A549 (cell line): ENCODE results near the gene EFEMP2. TPM values are rescaled to one million over a fixed set of nuclear protein-coding genes. Genes with fewer than 3 reads are reported as not detected.

Source experiments
- ATAC-seq, 2 experiments: fragments of 200-7000 bp in 1 of 2; fragments of >200 bp in 1 of 2; cut with Nextera tagmentation in 1 of 2; cut with Tn5 transposase in 1 of 2; 3 replicates each; pipeline versions ENCODE4 v1.8.0 to v1.9.1; 2018 to 2020; ENCODE audit warnings: mild to moderate bottlenecking in 1 of 2, moderate library complexity in 1 of 2
- CTCF ChIA-PET: fragments of 300-600 bp; sonication (Branson Sonifier 250); formaldehyde crosslinking; extraction: SDS; loops from one replicate; lab custom pipeline; 2021; ENCODE audit warnings: antibody characterized with exemption, inconsistent platforms; lab: Yijun Ruan, JAX
- POLR2A ChIA-PET: fragments of 350-600 bp; formaldehyde crosslinking; extraction: SDS; loops from one replicate; lab custom pipeline; 2021; ENCODE audit warnings: antibody characterized with exemption, inconsistent platforms; lab: Yijun Ruan, JAX
- DNase-seq, 2 experiments: peaks; one replicate each; pipeline versions ENCODE4 v3.0.0 to v3.0.0-alpha.2; 2011 to 2016; ENCODE audit warnings: low read depth in 1 of 2, low spot score in 1 of 2
- FAIRE-seq: peaks from 2 replicates; lab custom pipeline; 2011; peaks lifted over from hg19 to GRCh38; lab: Jason Lieb, UNC
- H3K27ac ChIP-seq, 2 experiments: fragments of >200 bp; sonication (Bioruptor Twin); formaldehyde crosslinking; 3 replicates each; pipeline ENCODE4 v1.5.1; 2016 to 2017
- H3K4me1 ChIP-seq: fragments of >200 bp; sonication (Bioruptor Twin); formaldehyde crosslinking; 3 replicates; pipeline ENCODE4 v1.6.1; 2016
- H3K4me2 ChIP-seq: fragments of >200 bp; sonication (Bioruptor Twin); formaldehyde crosslinking; 3 replicates; pipeline ENCODE4 v1.6.1; 2016
- H3K4me3 ChIP-seq: fragments of >200 bp; sonication (Bioruptor Twin); formaldehyde crosslinking; 3 replicates; pipeline ENCODE4 v1.5.1; 2016
- H3K9me3 ChIP-seq: fragments of >200 bp; sonication (Bioruptor Twin); formaldehyde crosslinking; 3 replicates; pipeline ENCODE4 v1.6.1; 2016
- BHLHE40 ChIP-seq: IDR thresholded peaks from 2 replicates; pipeline ENCODE4 v1.6.1; 2012; ENCODE audit warnings: low read depth, low read length, inconsistent platforms
- CBX8 ChIP-seq: fragments of 200-600 bp; sonication (generic); IDR thresholded peaks from 2 replicates; pipeline ENCODE4 v1.6.1; 2016
- CHD4 ChIP-seq: fragments of 200-600 bp; sonication (generic); IDR thresholded peaks from 2 replicates; pipeline ENCODE4 v1.6.1; 2016; ENCODE audit warnings: antibody characterized with exemption, mild to moderate bottlenecking, borderline replicate concordance
- FOSB ChIP-seq: fragments of 250-450 bp; sonication (Bioruptor Pico); IDR thresholded peaks from 2 replicates; pipeline ENCODE4 v1.5.0; 2020; ENCODE audit warnings: mild to moderate bottlenecking, moderate library complexity
- FOSL2 ChIP-seq, 2 experiments: fragments of 450-650 bp in 1 of 2; fragments of >200 bp in 1 of 2; sonication (Bioruptor Twin) in 1 of 2; formaldehyde crosslinking; IDR thresholded peaks; 2 replicates each; pipeline versions ENCODE4 v1.5.0 to v1.6.1; 2016 to 2020; ENCODE audit warnings: mild to moderate bottlenecking in 1 of 2, moderate library complexity in 1 of 2
- FOXS1 ChIP-seq: fragments of 250-450 bp; sonication (Bioruptor Pico); IDR thresholded peaks from 2 replicates; pipeline ENCODE4 v1.5.0; 2020; ENCODE audit warnings: mild to moderate bottlenecking, moderate library complexity
- HDAC2 ChIP-seq: fragments of 200-600 bp; sonication (generic); IDR thresholded peaks from 2 replicates; pipeline ENCODE4 v1.6.1; 2016
- HOXB13 ChIP-seq: fragments of 250-450 bp; sonication (Bioruptor Pico); IDR thresholded peaks from 2 replicates; pipeline ENCODE4 v1.5.0; 2020; ENCODE audit warnings: low read depth, mild to moderate bottlenecking, moderate library complexity
- HOXB5 ChIP-seq: fragments of 250-450 bp; sonication (Bioruptor Pico); IDR thresholded peaks from 2 replicates; pipeline ENCODE4 v1.5.0; 2020; ENCODE audit warnings: mild to moderate bottlenecking, moderate library complexity
- JUNB ChIP-seq: fragments of >200 bp; sonication (Bioruptor Twin); formaldehyde crosslinking; IDR thresholded peaks from 2 replicates; pipeline ENCODE4 v1.6.1; 2016
- MAX ChIP-seq: IDR thresholded peaks from 2 replicates; pipeline ENCODE4 v1.6.1; 2012
- MAZ ChIP-seq: fragments of 150-350 bp; IDR thresholded peaks from 2 replicates; pipeline ENCODE4 v1.6.1; 2014; ENCODE audit warnings: antibody characterized with exemption, low read depth, low read length, borderline replicate concordance
- MYC ChIP-seq: IDR thresholded peaks from 2 replicates; pipeline ENCODE4 v1.6.1; 2012; ENCODE audit warnings: mild to moderate bottlenecking, inconsistent platforms, low read length, improper control_type of control experiment, borderline replicate concordance
- NR3C1 ChIP-seq: fragments of >200 bp; sonication (Bioruptor Twin); formaldehyde crosslinking; IDR thresholded peaks from 3 replicates; pipeline ENCODE4 v1.6.1; 2017
- POLR2AphosphoS2 ChIP-seq: conservative IDR thresholded peaks from 2 replicates; pipeline ENCODE4 v1.6.1; 2012; ENCODE audit warnings: low read length, improper control_type of control experiment, inconsistent platforms
- RCOR1 ChIP-seq: fragments of 150-350 bp; IDR thresholded peaks from 2 replicates; pipeline ENCODE4 v1.6.1; 2014; ENCODE audit warnings: antibody characterized with exemption, low read length, low read depth
- REST ChIP-seq: fragments of 200-600 bp; sonication (generic); IDR thresholded peaks from 2 replicates; pipeline ENCODE4 v1.6.1; 2016; ENCODE audit warnings: antibody characterized with exemption, mild to moderate bottlenecking, moderate library complexity
- RNF2 ChIP-seq: fragments of 200-600 bp; sonication (generic); IDR thresholded peaks from 2 replicates; pipeline ENCODE4 v1.6.1; 2016; ENCODE audit warnings: low read depth, mild to moderate bottlenecking, antibody characterized with exemption, moderate library complexity, borderline replicate concordance
- SREBF2 ChIP-seq: fragments of 450-650 bp; IDR thresholded peaks from 2 replicates; pipeline ENCODE4 v1.6.1; 2014; ENCODE audit warnings: mild to moderate bottlenecking, moderate library complexity
- USF2 ChIP-seq: fragments of 450-650 bp; IDR thresholded peaks from 2 replicates; pipeline ENCODE4 v1.6.1; 2014; ENCODE audit warnings: antibody characterized with exemption
- ZFP36 ChIP-seq: fragments of 450-650 bp; IDR thresholded peaks from 2 replicates; pipeline ENCODE4 v1.6.1; 2014; ENCODE audit warnings: borderline replicate concordance; ENCODE audit not compliant: partially characterized antibody
- WGBS: methylation state at CpG from one replicate; pipeline ENCODE4 v1.1.6; 2017; ENCODE audit errors: missing lambda C conversion rate; 5-methylcytosine and 5-hydroxymethylcytosine counted together
- polyA plus RNA-seq, 4 experiments: library from polyadenylated mRNA; depleted of rRNA in 3 of 4; stranded (reverse); fragments of >200 nt; fragmentation: RNase III in 1 of 4; extraction: RNeasy Plus Mini Kit Qiagen cat#74134 plus additional on column Dnase treatment in 1 of 4; gene quantifications; 2 replicates in 3 of 4; 3 replicates in 1 of 4; pipeline ENCODE4 v1.2.3, GENCODE V29; 2011 to 2017
- TF ChIP-seq, protein P1 (sequence below): fragments of >200 bp; sonication (Bioruptor Twin); formaldehyde crosslinking; IDR thresholded peaks from 3 replicates; pipeline ENCODE4 v1.6.1; 2016
- TF ChIP-seq, protein P2 (sequence below): fragments of 250-450 bp; sonication (Bioruptor Pico); IDR thresholded peaks from 2 replicates; pipeline ENCODE4 v1.5.0; 2020; ENCODE audit warnings: low read depth, mild to moderate bottlenecking, moderate library complexity
- TF ChIP-seq, protein P3 (sequence below): IDR thresholded peaks from 2 replicates; pipeline ENCODE4 v1.6.1; 2012

The EFEMP2 gene
- polyA plus RNA-seq, 2 of the 4 experiments (the other 2 are of a cell fraction) = 1.3 to 1.4 TPM

GRCh38 chr11:65903715-65904114 is 31.1 kb upstream of the EFEMP2 start:
- Histone ChIP-seq H3K4me3 (no peak overlapping the region), H3K4me1 (peaks cover 34% of the 10 kb centered on the region), H3K27ac (peak overlapping the region; percentile 69 to 87), H3K9me3 (no peaks in the 10 kb centered on the region), H3K4me2 (peak overlapping the region; percentile 68)
- DNase-seq (no peak), ATAC-seq (no peak), FAIRE-seq (no peak)
- POLR2A ChIA-PET = interaction anchor here (1.4 to 5.7 kb wide), 2 partner anchors 12 to 15 kb away, joined by 7 to 43 read pairs; partner anchors contain the start of gene FIBP
- TF ChIP-seq NR3C1 (no peak), FOXS1 (CRISPR knock-in tag) (no peak), SREBF2 (no peak), MAZ (no peak), MYC (no peak), ZFP36 (no peak), RCOR1 (no peak), USF2 (no peak), CHD4 (no peak), JUNB (no peak), HDAC2 (no peak), CBX8 (no peak), POLR2AphosphoS2 (no peak)
- TF ChIP-seq, protein P1, sequence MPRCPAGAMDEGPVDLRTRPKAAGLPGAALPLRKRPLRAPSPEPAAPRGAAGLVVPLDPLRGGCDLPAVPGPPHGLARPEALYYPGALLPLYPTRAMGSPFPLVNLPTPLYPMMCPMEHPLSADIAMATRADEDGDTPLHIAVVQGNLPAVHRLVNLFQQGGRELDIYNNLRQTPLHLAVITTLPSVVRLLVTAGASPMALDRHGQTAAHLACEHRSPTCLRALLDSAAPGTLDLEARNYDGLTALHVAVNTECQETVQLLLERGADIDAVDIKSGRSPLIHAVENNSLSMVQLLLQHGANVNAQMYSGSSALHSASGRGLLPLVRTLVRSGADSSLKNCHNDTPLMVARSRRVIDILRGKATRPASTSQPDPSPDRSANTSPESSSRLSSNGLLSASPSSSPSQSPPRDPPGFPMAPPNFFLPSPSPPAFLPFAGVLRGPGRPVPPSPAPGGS = no peak
- TF ChIP-seq, protein P2, sequence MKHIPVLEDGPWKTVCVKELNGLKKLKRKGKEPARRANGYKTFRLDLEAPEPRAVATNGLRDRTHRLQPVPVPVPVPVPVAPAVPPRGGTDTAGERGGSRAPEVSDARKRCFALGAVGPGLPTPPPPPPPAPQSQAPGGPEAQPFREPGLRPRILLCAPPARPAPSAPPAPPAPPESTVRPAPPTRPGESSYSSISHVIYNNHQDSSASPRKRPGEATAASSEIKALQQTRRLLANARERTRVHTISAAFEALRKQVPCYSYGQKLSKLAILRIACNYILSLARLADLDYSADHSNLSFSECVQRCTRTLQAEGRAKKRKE (CRISPR knock-in tag) = no peak
- TF ChIP-seq, protein P3, sequence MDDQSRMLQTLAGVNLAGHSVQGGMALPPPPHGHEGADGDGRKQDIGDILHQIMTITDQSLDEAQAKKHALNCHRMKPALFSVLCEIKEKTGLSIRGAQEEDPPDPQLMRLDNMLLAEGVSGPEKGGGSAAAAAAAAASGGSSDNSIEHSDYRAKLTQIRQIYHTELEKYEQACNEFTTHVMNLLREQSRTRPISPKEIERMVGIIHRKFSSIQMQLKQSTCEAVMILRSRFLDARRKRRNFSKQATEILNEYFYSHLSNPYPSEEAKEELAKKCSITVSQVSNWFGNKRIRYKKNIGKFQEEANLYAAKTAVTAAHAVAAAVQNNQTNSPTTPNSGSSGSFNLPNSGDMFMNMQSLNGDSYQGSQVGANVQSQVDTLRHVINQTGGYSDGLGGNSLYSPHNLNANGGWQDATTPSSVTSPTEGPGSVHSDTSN = no peak
- 76% methylated on average over 8 of the region's 8 CpGs for WGBS
- CTCF ChIA-PET = interaction anchor here (0.8 to 31.6 kb wide), 3 partner anchors 7 to 379 kb away, joined by 3 to 618 read pairs (median 618); partner anchors contain the start of genes C11orf68, CCDC85B, DRAP1 and FIBP

DNA sequence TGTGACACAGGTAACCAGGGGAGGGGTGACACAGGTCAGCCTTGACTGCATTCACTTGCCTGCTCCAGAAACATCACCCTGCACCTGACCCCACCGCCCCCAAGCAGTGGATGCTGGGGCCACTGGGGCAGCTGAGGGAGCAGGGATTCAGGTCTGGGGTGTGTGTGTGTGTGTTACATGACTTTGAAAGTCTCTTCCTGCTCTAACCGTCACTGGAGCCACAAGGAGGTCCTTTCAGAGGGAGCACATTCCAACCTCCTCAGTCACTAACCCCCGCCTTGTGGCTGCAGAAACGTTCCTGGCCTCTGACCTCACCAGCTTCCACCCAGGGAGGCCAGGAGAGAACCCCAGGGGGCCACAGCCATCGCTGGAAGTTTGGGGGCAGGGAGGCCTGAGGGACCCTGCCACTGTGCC is 30.5 kb upstream of the EFEMP2 start:
- WGBS = 4% methylated on average over 5 of the region's 5 CpGs
- ATAC-seq = peak; percentile 47 to 57
- TF ChIP-seq, protein P2 (CRISPR knock-in tag) = peak; percentile 57; the same call in 1 of the 2 replicates
- TF ChIP-seq HOXB5 (CRISPR knock-in tag) = no peak
- TF ChIP-seq POLR2AphosphoS2 = no peak
- no peak for TF ChIP-seq RCOR1
- peak; percentile 37 for TF ChIP-seq MAX
- TF ChIP-seq RNF2 = no peak
- TF ChIP-seq REST = no peak
- no peak for TF ChIP-seq FOSL2 (IDR thresholded peaks at IDR 0.05)
- TF ChIP-seq FOSL2 (CRISPR knock-in tag; IDR thresholded peaks at IDR 0.05) = peak; percentile 83
- TF ChIP-seq, protein P3 = 0 out of 2 replicates have a peak, but pooled peaks have one; percentile 34
- TF ChIP-seq HOXB13 (CRISPR knock-in tag) = no peak
- peak; percentile 41; the same call in 1 of the 2 replicates for TF ChIP-seq FOXS1 (CRISPR knock-in tag)
- peak; percentile 5; the same call in 1 of the 2 replicates for TF ChIP-seq FOSB (CRISPR knock-in tag)
- TF ChIP-seq BHLHE40 = no peak
- TF ChIP-seq, protein P1 = no peak

More for the DNA sequence above, 30.5 kb upstream of the EFEMP2 start:
- Histone ChIP-seq H3K4me2 (peak overlapping the region; percentile 68), H3K4me3 (no peak overlapping the region), H3K4me1 (peaks cover 39% of the 10 kb centered on the region), H3K9me3 (no peaks in the 10 kb centered on the region), H3K27ac (peak overlapping the region; percentile 69 to 87)
- DNase-seq = peak; percentile 85 to 90
- ChIA-PET CTCF (interaction anchor here (0.6 to 31.6 kb wide), 3 partner anchors 7 to 1090 kb away, joined by 4 to 618 read pairs (median 618); partner anchors contain the start of genes C11orf68, CCDC85B, DRAP1 and FIBP), POLR2A (interaction anchor here (0.6 to 5.7 kb wide), 4 partner anchors 12 to 15 kb away, joined by 3 to 43 read pairs (median 22); partner anchors contain the start of genes CCDC85B and FIBP)
- no peak for FAIRE-seq
